KMS-11 (cell line): ENCODE measurements around the gene GALR2.

ENCODE experiments used
- H2AFZ ChIP-seq: fragments of 200-600 bp; sonication (generic); 2 replicates; pipeline ENCODE4 v1.6.1; 2016; ENCODE audit warnings: antibody characterized with exemption, mixed run types, low read depth
- H3K27ac ChIP-seq: fragments of 200-600 bp; sonication (generic); 2 replicates; pipeline ENCODE4 v1.6.1; 2016; ENCODE audit warnings: mild to moderate bottlenecking, mixed run types
- H3K27me3 ChIP-seq: fragments of 200-600 bp; sonication (generic); 2 replicates; pipeline ENCODE4 v1.6.1; 2017; ENCODE audit warnings: mild to moderate bottlenecking, low read depth, mixed run types, moderate library complexity; ENCODE audit not compliant: insufficient read depth
- H3K36me3 ChIP-seq: fragments of 200-600 bp; sonication (generic); 2 replicates; pipeline ENCODE4 v1.6.1; 2017; ENCODE audit warnings: mild to moderate bottlenecking, mixed run types; ENCODE audit not compliant: insufficient read depth
- H3K4me1 ChIP-seq: fragments of 200-600 bp; sonication (generic); 2 replicates; pipeline ENCODE4 v1.6.1; 2016; ENCODE audit warnings: mild to moderate bottlenecking, low read depth, mixed run types; ENCODE audit not compliant: poor library complexity, severe bottlenecking
- H3K4me2 ChIP-seq: fragments of 200-600 bp; sonication (generic); 2 replicates; pipeline ENCODE4 v1.7.0; 2016; ENCODE audit warnings: mild to moderate bottlenecking, mixed run types
- H3K4me3 ChIP-seq: fragments of 200-600 bp; sonication (generic); IDR thresholded peaks from 2 replicates; pipeline ENCODE4 v1.6.1; 2017; ENCODE audit warnings: low read depth, low read length, mixed read lengths; ENCODE audit not compliant: insufficient read depth
- H3K79me2 ChIP-seq: fragments of 200-600 bp; sonication (generic); 2 replicates; pipeline ENCODE4 v1.6.1; 2016; ENCODE audit warnings: low read depth, mixed run types; ENCODE audit not compliant: insufficient read depth
- H3K9ac ChIP-seq: fragments of 200-600 bp; sonication (generic); 2 replicates; pipeline ENCODE4 v1.6.1; 2016; ENCODE audit warnings: mild to moderate bottlenecking, mixed run types
- H4K20me1 ChIP-seq: fragments of 200-600 bp; sonication (generic); 2 replicates; pipeline ENCODE4 v1.6.1; 2016; ENCODE audit warnings: mild to moderate bottlenecking, mixed run types; ENCODE audit not compliant: insufficient read depth
- TF ChIP-seq, protein P1 (sequence below): fragments of 200-600 bp; sonication (generic); conservative IDR thresholded peaks from 2 replicates; pipeline ENCODE4 v1.6.1; 2017; ENCODE audit warnings: low read depth, mild to moderate bottlenecking, antibody characterized with exemption, low read length, moderate library complexity, mixed read lengths

GALR2 gene

DNA sequence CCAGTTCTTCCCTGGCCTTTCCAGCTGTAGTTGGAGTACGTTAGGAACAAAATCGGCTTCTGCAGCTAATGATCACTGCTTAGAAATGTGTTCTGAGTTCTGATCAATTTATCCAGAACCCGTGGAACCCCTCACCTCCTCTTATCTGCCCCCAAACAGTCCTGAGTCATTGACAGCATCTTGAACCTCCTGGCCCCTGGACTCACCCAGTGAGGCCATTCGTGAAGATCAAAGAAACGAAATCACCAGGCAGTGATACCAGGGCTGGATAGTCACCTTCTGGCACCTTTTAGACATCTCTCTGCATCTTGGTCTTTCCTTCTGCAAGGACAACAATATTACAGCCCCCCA lies 46.1 kb downstream of the GALR2 start:
- Histone ChIP-seq H3K27me3 (no peaks in the 10 kb centered on the region), H3K4me1 (peaks cover 5% of the 10 kb centered on the region), H4K20me1 (no peaks in the 10 kb centered on the region), H3K27ac (no peak overlapping the region), H3K4me3 (no peak overlapping the region), H3K36me3 (no peaks in the 10 kb centered on the region), H2AFZ (peak overlapping the region; percentile 94; the same call in 1 of the 2 replicates), H3K4me2 (no peak overlapping the region), H3K79me2 (no peaks in the 10 kb centered on the region), H3K9ac (no peak overlapping the region)
- TF ChIP-seq, protein P1, sequence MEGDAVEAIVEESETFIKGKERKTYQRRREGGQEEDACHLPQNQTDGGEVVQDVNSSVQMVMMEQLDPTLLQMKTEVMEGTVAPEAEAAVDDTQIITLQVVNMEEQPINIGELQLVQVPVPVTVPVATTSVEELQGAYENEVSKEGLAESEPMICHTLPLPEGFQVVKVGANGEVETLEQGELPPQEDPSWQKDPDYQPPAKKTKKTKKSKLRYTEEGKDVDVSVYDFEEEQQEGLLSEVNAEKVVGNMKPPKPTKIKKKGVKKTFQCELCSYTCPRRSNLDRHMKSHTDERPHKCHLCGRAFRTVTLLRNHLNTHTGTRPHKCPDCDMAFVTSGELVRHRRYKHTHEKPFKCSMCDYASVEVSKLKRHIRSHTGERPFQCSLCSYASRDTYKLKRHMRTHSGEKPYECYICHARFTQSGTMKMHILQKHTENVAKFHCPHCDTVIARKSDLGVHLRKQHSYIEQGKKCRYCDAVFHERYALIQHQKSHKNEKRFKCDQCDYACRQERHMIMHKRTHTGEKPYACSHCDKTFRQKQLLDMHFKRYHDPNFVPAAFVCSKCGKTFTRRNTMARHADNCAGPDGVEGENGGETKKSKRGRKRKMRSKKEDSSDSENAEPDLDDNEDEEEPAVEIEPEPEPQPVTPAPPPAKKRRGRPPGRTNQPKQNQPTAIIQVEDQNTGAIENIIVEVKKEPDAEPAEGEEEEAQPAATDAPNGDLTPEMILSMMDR, result no peak

- Histone ChIP-seq H3K27ac (no peak overlapping the region), H3K4me1 (peaks cover 5% of the 10 kb centered on the region), H3K27me3 (no peaks in the 10 kb centered on the region), H3K4me2 (peak overlapping the region; percentile 16; the same call in 1 of the 2 replicates), H4K20me1 (no peaks in the 10 kb centered on the region), H3K79me2 (no peaks in the 10 kb centered on the region), H2AFZ (peak overlapping the region; percentile 94), H3K4me3 (no peak overlapping the region), H3K9ac (peak overlapping the region; percentile 30; the same call in 1 of the 2 replicates), H3K36me3 (no peaks in the 10 kb centered on the region)
- TF ChIP-seq, protein P1, result no peak
Measured at GRCh38 chr17:76121932-76122430, 47.4 kb downstream of the GALR2 start.

- TF ChIP-seq, protein P1, result no peak
- Histone ChIP-seq H3K27me3 (no peaks in the 10 kb centered on the region), H3K27ac (no peak overlapping the region), H4K20me1 (no peaks in the 10 kb centered on the region), H3K4me3 (no peak overlapping the region), H3K9ac (no peak overlapping the region), H2AFZ (no peak overlapping the region), H3K79me2 (no peaks in the 10 kb centered on the region), H3K4me2 (no peak overlapping the region), H3K4me1 (peaks cover 5% of the 10 kb centered on the region), H3K36me3 (no peaks in the 10 kb centered on the region)
Measured at GRCh38 chr17:76122431-76123190, 48.0 kb downstream of the GALR2 start.

DNA sequence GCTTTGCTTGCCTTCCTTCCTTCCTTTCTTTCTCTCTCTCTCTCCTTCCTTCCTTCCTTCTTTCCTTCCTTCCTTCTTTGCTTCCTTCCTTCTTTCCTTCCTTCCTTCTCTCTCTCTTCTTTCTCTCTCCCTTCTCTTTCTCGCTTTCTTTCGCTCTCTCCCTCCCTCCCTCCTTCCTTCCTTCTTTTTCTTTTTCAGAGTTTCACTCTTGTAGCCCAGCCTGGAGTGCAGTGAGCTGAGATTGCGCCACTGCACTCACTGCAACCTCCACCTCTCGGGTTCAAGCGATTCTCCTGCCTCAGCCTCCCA lies 48.6 kb downstream of the GALR2 start:
- H3K4me1 ChIP-seq, result peaks cover 5% of the 10 kb centered on the region
- H3K4me3 ChIP-seq, result no peak overlapping the region
- no peak overlapping the region for H3K27ac ChIP-seq
- no peaks in the 10 kb centered on the region for H3K79me2 ChIP-seq
- no peak overlapping the region for H2AFZ ChIP-seq
- TF ChIP-seq, protein P1, result no peak
- no peak overlapping the region for H3K4me2 ChIP-seq
- H3K36me3 ChIP-seq, result no peaks in the 10 kb centered on the region
- H4K20me1 ChIP-seq, result no peaks in the 10 kb centered on the region
- no peak overlapping the region for H3K9ac ChIP-seq
- no peaks in the 10 kb centered on the region for H3K27me3 ChIP-seq
